H1 (cell line): ENCODE results near the gene GRAP. TPM values are rescaled to one million over a fixed set of nuclear protein-coding genes. Genes with fewer than 3 reads are reported as not detected.

Experiments used
- CTCF ChIA-PET: fragments of 300-600 bp; sonication (Branson Sonifier 250); formaldehyde crosslinking; loops from one replicate; lab custom pipeline; 2021; ENCODE audit not compliant: partially characterized antibody; lab: Charles Lee
- POLR2A ChIA-PET: fragments of 300-600 bp; sonication (Branson Sonifier 250); formaldehyde crosslinking; loops from one replicate; lab custom pipeline; 2021; ENCODE audit warnings: inconsistent platforms; ENCODE audit not compliant: partially characterized antibody; lab: Charles Lee
- DNase-seq, 2 experiments: peaks; one replicate each; pipeline versions ENCODE4 v3.0.0 to v3.0.0-alpha.2; 2010 to 2022; ENCODE audit warnings: low spot score in 2 of 2, low read depth in 1 of 2, mixed read lengths in 1 of 2
- FAIRE-seq: peaks from 2 replicates; lab custom pipeline; 2011; peaks lifted over from hg19 to GRCh38; lab: Jason Lieb, UNC
- H2AFZ ChIP-seq: 2 replicates; pipeline ENCODE4 v1.8.1; 2012; ENCODE audit warnings: low read length, inconsistent platforms
- H2AK5ac ChIP-seq: 2 replicates; pipeline ENCODE4 v1.6.1; 2013; ENCODE audit warnings: low read depth, low read length
- H2BK120ac ChIP-seq: replicated peaks from 2 replicates; pipeline ENCODE3; 2013; ENCODE audit warnings: low read depth, low read length, inconsistent platforms
- H2BK12ac ChIP-seq: 2 replicates; pipeline ENCODE4 v1.6.1; 2013; ENCODE audit warnings: low read depth, low read length
- H2BK15ac ChIP-seq: 2 replicates; pipeline ENCODE4 v1.6.1; 2013; ENCODE audit warnings: low read length
- H2BK20ac ChIP-seq: 2 replicates; pipeline ENCODE4 v1.6.1; 2013; ENCODE audit warnings: low read length
- H2BK5ac ChIP-seq: 2 replicates; pipeline ENCODE4 v1.6.1; 2013; ENCODE audit warnings: low read depth, low read length
- H3K14ac ChIP-seq: 2 replicates; pipeline ENCODE4 v1.6.1; 2013; ENCODE audit warnings: inconsistent platforms; ENCODE audit not compliant: insufficient read length
- H3K18ac ChIP-seq: 2 replicates; pipeline ENCODE4 v1.6.1; 2013; ENCODE audit warnings: low read length; ENCODE audit errors: extremely low read depth
- H3K23ac ChIP-seq: 2 replicates; pipeline ENCODE4 v1.6.1; 2013; ENCODE audit warnings: inconsistent platforms; ENCODE audit not compliant: insufficient read length
- H3K23me2 ChIP-seq: 2 replicates; pipeline ENCODE4 v1.6.1; 2013; ENCODE audit warnings: low read depth, low read length
- H3K27ac ChIP-seq: 2 replicates; pipeline ENCODE4 v1.6.1; 2011; ENCODE audit warnings: low read depth, low read length, inconsistent platforms
- H3K27me3 ChIP-seq, 4 experiments: replicated peaks in 1 of 4; 1 replicate in 1 of 4; 2 replicates in 3 of 4; pipeline versions ENCODE4 v1.6.1 to v1.8.1; 2011 to 2013; ENCODE audit warnings: low read length in 3 of 4, mild to moderate bottlenecking in 3 of 4, inconsistent platforms in 2 of 4, mixed read lengths in 2 of 4, moderate library complexity in 1 of 4; ENCODE audit not compliant: control insufficient read depth in 3 of 4, insufficient read depth in 3 of 4; ENCODE audit errors: extremely low read depth in 1 of 4
- H3K36me3 ChIP-seq, 4 experiments: 2 replicates each; pipeline versions ENCODE4 v1.6.1 to v1.8.1; 2011 to 2013; ENCODE audit warnings: mild to moderate bottlenecking in 4 of 4, low read length in 3 of 4, moderate library complexity in 2 of 4, control low read depth in 1 of 4, inconsistent platforms in 1 of 4; ENCODE audit not compliant: insufficient read depth in 4 of 4, control insufficient read depth in 2 of 4
- H3K4ac ChIP-seq: replicated peaks from 2 replicates; pipeline ENCODE3; 2013; ENCODE audit warnings: low read length, low read depth, mixed read lengths, inconsistent platforms; ENCODE audit not compliant: insufficient read length
- H3K4me1 ChIP-seq, 4 experiments: replicated peaks in 1 of 4; 1 replicate in 1 of 4; 2 replicates in 3 of 4; pipeline versions ENCODE4 v1.6.1 to v1.8.1; 2011 to 2013; ENCODE audit warnings: low read length in 3 of 4, inconsistent platforms in 2 of 4, mixed read lengths in 1 of 4; ENCODE audit not compliant: insufficient read depth in 4 of 4, control insufficient read depth in 3 of 4
- H3K4me2 ChIP-seq, 2 experiments: 2 replicates each; pipeline versions ENCODE4 v1.6.1 to v1.8.1; 2011 to 2013; ENCODE audit warnings: low read depth in 2 of 2, low read length in 2 of 2, control low read depth in 1 of 2, inconsistent platforms in 1 of 2, mild to moderate bottlenecking in 1 of 2; ENCODE audit not compliant: insufficient read depth in 1 of 2
- H3K4me3 ChIP-seq, 4 experiments: fragments of 200-600, 300-600 bp in 1 of 4; sonication (generic), shearing (Covaris generic), sonication (Bioruptor Twin) in 1 of 4; 2 replicates each; pipeline versions ENCODE4 v1.5.1 to v1.8.1; 2011 to 2016; ENCODE audit warnings: low read length in 4 of 4, low read depth in 3 of 4, control low read depth in 2 of 4, inconsistent platforms in 2 of 4, mild to moderate bottlenecking in 2 of 4, mixed read lengths in 1 of 4, moderate library complexity in 1 of 4; ENCODE audit not compliant: insufficient read depth in 2 of 4; ENCODE audit errors: extremely low read depth in 1 of 4
- H3K56ac ChIP-seq: replicated peaks from 2 replicates; pipeline ENCODE3; 2013; ENCODE audit warnings: low read depth, mild to moderate bottlenecking, mixed read lengths, low read length, inconsistent platforms; ENCODE audit not compliant: insufficient read length
- H3K79me1 ChIP-seq: 2 replicates; pipeline ENCODE4 v1.6.1; 2013; ENCODE audit warnings: low read depth, low read length, control low read depth
- H3K79me2 ChIP-seq, 2 experiments: 2 replicates each; pipeline versions ENCODE4 v1.6.1 to v1.8.1; 2012 to 2013; ENCODE audit warnings: low read length in 2 of 2, mild to moderate bottlenecking in 2 of 2, inconsistent platforms in 1 of 2; ENCODE audit not compliant: insufficient read depth in 2 of 2, control insufficient read depth in 1 of 2
- H3K9ac ChIP-seq, 4 experiments: replicated peaks in 1 of 4; 1 replicate in 1 of 4; 2 replicates in 3 of 4; pipeline versions ENCODE4 v1.6.1 to v1.8.1; 2011 to 2013; ENCODE audit warnings: low read depth in 3 of 4, low read length in 3 of 4, control low read depth in 2 of 4, mild to moderate bottlenecking in 2 of 4, moderate library complexity in 2 of 4, inconsistent platforms in 1 of 4; ENCODE audit errors: extremely low read depth in 1 of 4
- H3K9me3 ChIP-seq, 2 experiments: 2 replicates each; pipeline versions ENCODE4 v1.6.1 to v1.8.1; 2012 to 2013; ENCODE audit warnings: mild to moderate bottlenecking in 2 of 2, moderate library complexity in 2 of 2, control low read depth in 1 of 2, inconsistent platforms in 1 of 2, low read depth in 1 of 2, low read length in 1 of 2, mixed read lengths in 1 of 2; ENCODE audit not compliant: insufficient read depth in 2 of 2
- H4K20me1 ChIP-seq, 2 experiments: replicated peaks in 1 of 2; 2 replicates each; pipeline versions ENCODE3 to v1.8.1; 2011 to 2013; ENCODE audit warnings: inconsistent platforms in 2 of 2, low read length in 2 of 2, mild to moderate bottlenecking in 1 of 2; ENCODE audit not compliant: insufficient read depth in 2 of 2, control insufficient read depth in 1 of 2
- H4K5ac ChIP-seq: 2 replicates; pipeline ENCODE4 v1.6.1; 2013; ENCODE audit warnings: low read length, low read depth, mixed read lengths, inconsistent platforms; ENCODE audit not compliant: insufficient read length
- H4K8ac ChIP-seq: 2 replicates; pipeline ENCODE4 v1.8.0; 2013; ENCODE audit warnings: mild to moderate bottlenecking, moderate library complexity, low read length, inconsistent platforms; ENCODE audit not compliant: insufficient read depth; ENCODE audit errors: extremely low read depth
- H4K91ac ChIP-seq: replicated peaks from 2 replicates; pipeline ENCODE3; 2013; ENCODE audit warnings: low read length, mixed read lengths, inconsistent platforms; ENCODE audit not compliant: insufficient read length
- BACH1 ChIP-seq: IDR thresholded peaks from 2 replicates; pipeline ENCODE4 v1.6.1; 2012; ENCODE audit warnings: low read length, improper control_type of control experiment
- CBX5 ChIP-seq: fragments of 300-800, 300-1000 bp; sonication (generic); IDR thresholded peaks from 2 replicates; pipeline ENCODE4 v1.7.1; 2016; ENCODE audit warnings: antibody characterized with exemption, low read length, low read depth
- E2F6 ChIP-seq: IDR thresholded peaks from 2 replicates; pipeline ENCODE4 v1.6.1; 2012; ENCODE audit warnings: inconsistent platforms
- JUN ChIP-seq: IDR thresholded peaks from 2 replicates; pipeline ENCODE4 v1.6.1; 2011; ENCODE audit warnings: low read depth, mild to moderate bottlenecking, improper control_type of control experiment, low read length
- JUND ChIP-seq: IDR thresholded peaks from 2 replicates; pipeline ENCODE4 v1.6.1; 2011; ENCODE audit warnings: mild to moderate bottlenecking, improper control_type of control experiment, low read length
- RAD21 ChIP-seq, 2 experiments: IDR thresholded peaks in 1 of 2; conservative IDR thresholded peaks in 1 of 2; 2 replicates each; pipeline ENCODE4 v1.6.1; 2011; ENCODE audit warnings: low read depth in 2 of 2, low read length in 2 of 2, improper control_type of control experiment in 1 of 2, inconsistent platforms in 1 of 2, mild to moderate bottlenecking in 1 of 2, moderate library complexity in 1 of 2
- RXRA ChIP-seq: IDR thresholded peaks from 2 replicates; pipeline ENCODE4 v1.6.1; 2011; ENCODE audit warnings: low read depth, mild to moderate bottlenecking, low read length, moderate library complexity; ENCODE audit not compliant: insufficient read depth
- SAP30 ChIP-seq: fragments of 300-600 bp; sonication (generic); IDR thresholded peaks from 2 replicates; pipeline ENCODE4 v1.7.1; 2012; ENCODE audit warnings: low read length, moderate library complexity, mild to moderate bottlenecking, inconsistent platforms; ENCODE audit not compliant: insufficient read depth, insufficient replicate concordance
- SP1 ChIP-seq: IDR thresholded peaks from 2 replicates; pipeline ENCODE4 v1.6.1; 2011; ENCODE audit warnings: low read depth, low read length
- SP4 ChIP-seq: IDR thresholded peaks from 2 replicates; pipeline ENCODE4 v1.6.1; 2012; ENCODE audit warnings: low read length, inconsistent platforms
- TAF1 ChIP-seq: IDR thresholded peaks from 2 replicates; pipeline ENCODE4 v1.6.1; 2011; ENCODE audit warnings: mild to moderate bottlenecking, low read depth, low read length
- WGBS, 2 experiments: shearing (Covaris generic) in 1 of 2; methylation state at CpG; one replicate each; pipeline versions ENCODE4 v1.1.6 to v1.1.7; 2013 to 2015; ENCODE audit warnings: low lambda C conversion rate in 2 of 2, mixed read lengths in 2 of 2, inconsistent platforms in 1 of 2, low coverage in 1 of 2, missing lambda C conversion rate in 1 of 2; ENCODE audit not compliant: insufficient replicate concordance in 2 of 2, insufficient coverage in 1 of 2, insufficient read length in 1 of 2; ENCODE audit errors: extremely low coverage in 1 of 2, missing lambda C conversion rate in 1 of 2; 5-methylcytosine and 5-hydroxymethylcytosine counted together
- polyA plus RNA-seq, 7 experiments: library from polyadenylated mRNA; depleted of rRNA in 3 of 7; stranded (reverse) in 5 of 7; unstranded in 2 of 7; fragments of >200 nt in 5 of 7; fragments of 200-250 nt in 2 of 7; gene quantifications; 1 replicate in 5 of 7; 2 replicates in 1 of 7; 4 replicates in 1 of 7; pipeline versions ENCODE4 v1.2.1 to v1.2.3, GENCODE V29; 2011 to 2013; ENCODE audit warnings: missing spikeins in 2 of 7, mixed read lengths in 2 of 7
- total RNA-seq: library from RNA; stranded (reverse); fragmentation: NEBNext Ultra II Directional; extraction: Animal tissue kit (Norgen Biotek cat#: 25700); gene quantifications from 2 replicates; pipeline ENCODE4 v1.2.1, GENCODE V29; 2021

GRAP gene
- total and polyA plus RNA-seq, 2 of the 8 experiments (the other 6 are each of a cell fraction or from before 2014, with no cell fraction given): 0.18 to 0.24 TPM

GRCh38 chr17:19012171-19013080 is 34.3 kb downstream of the GRAP start:
- Histone ChIP-seq H3K4me2 (no peak overlapping the region), H3K23ac (no peak overlapping the region), H2AK5ac (no peak overlapping the region), H3K79me2 (no peaks in the 10 kb centered on the region), H3K4ac (no peak overlapping the region), H3K9me3 (no peaks in the 10 kb centered on the region), H2AFZ (no peak overlapping the region), H2BK20ac (no peak overlapping the region), H3K18ac (no peak overlapping the region; the same call in 1 of the 2 replicates), H3K27ac (no peak overlapping the region), H3K4me1 (peaks cover 0 to 3% (median 2%) of the 10 kb centered on the region in 4 experiments; a peak in 3 of 7 replicates), H4K8ac (peak overlapping the region; percentile 57; the same call in 1 of the 2 replicates), H4K91ac (no peak overlapping the region), H3K27me3 (no peaks in the 10 kb centered on the region), H3K4me3 (no peak overlapping the region), H3K79me1 (no peaks in the 10 kb centered on the region), H3K36me3 (no peaks in the 10 kb centered on the region), H3K23me2 (no peaks in the 10 kb centered on the region), H3K56ac (no peak overlapping the region), H2BK15ac (0 out of 2 replicates have a peak overlapping the region, but pooled peaks have one; percentile 46), H4K5ac (no peak overlapping the region), H2BK12ac (no peak overlapping the region), H2BK5ac (peak overlapping the region; percentile 16; the same call in 1 of the 2 replicates), H3K14ac (no peak overlapping the region), H2BK120ac (no peak overlapping the region), H4K20me1 (no peaks in the 10 kb centered on the region), H3K9ac (no peak overlapping the region)
- ChIA-PET POLR2A (interaction anchor here (1.2 to 1.6 kb wide), 3 partner anchors 8 to 11 kb away, joined by 3 to 5 read pairs (median 3); partner anchors contain the start of gene FAM83G), CTCF (interaction anchor here (0.6 to 1.6 kb wide), 4 partner anchors 11 to 61 kb away, joined by 3 to 8 read pairs (median 4); partner anchors contain the start of gene SLC5A10)
- DNase-seq: no peak
- WGBS, 2 experiments: 85% methylated on average over 21 of the region's 22 CpGs; no CpG with 5 or more reads in 1 of the 2 experiments
- no peak for FAIRE-seq
- TF ChIP-seq RXRA (no peak), BACH1 (no peak), SP1 (no peak), SAP30 (no peak), TAF1 (no peak), JUND (no peak), RAD21 (IDR thresholded peaks at IDR 0.05 in 1 of 2, conservative IDR thresholded peaks at IDR 0.05 in 1 of 2; ENCODE audit: low read depth in 2 of 2, low read length in 2 of 2) (no peak), E2F6 (no peak), SP4 (no peak), JUN (no peak), CBX5 (no peak)
